ENCODE data around the gene VAV3. TPM values are rescaled to one million over a fixed set of nuclear protein-coding genes. Genes with fewer than 3 reads are reported as not detected.

The VAV3 gene
- total and polyA plus RNA-seq, 10 of the 15 experiments (the other 5 are each of a cell fraction or from before 2014, with no cell fraction given), result 0.84 to 5.5 (median 3.4) TPM

DNA sequence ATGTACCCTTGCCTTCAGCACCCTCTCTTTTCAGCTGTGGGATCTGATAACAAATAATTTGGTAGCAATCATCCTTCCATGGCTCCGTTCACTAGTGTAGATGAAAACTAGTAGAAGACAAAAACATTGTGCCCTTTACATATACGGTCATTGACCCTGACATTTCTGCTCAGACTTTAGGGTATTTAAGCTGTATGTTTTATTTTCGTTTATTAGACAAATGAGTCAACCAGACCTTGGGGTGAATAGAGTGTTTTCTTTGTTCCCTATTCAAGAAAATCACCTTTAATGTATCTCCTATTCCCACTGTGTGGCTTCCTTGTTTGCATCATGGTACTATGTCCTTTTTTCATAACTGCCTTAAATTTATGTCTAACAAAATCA lies 187.3 kb downstream of the VAV3 start:
- peak; percentile 13 for DNase-seq (ENCODE audit: low read depth, low spot score)
- Histone ChIP-seq H3K9ac (ENCODE audit: control insufficient read depth, insufficient read depth, low read length) (no peak overlapping the region), H3K4me2 (ENCODE audit: control insufficient read depth, insufficient read depth) (peak overlapping the region; percentile 89), H3K27ac (ENCODE audit: control insufficient read depth, insufficient read depth) (peak overlapping the region; percentile 61), H3K79me2 (ENCODE audit: control insufficient read depth, insufficient read depth, low read length) (no peaks in the 10 kb centered on the region), H2AFZ (ENCODE audit: control insufficient read depth, low read depth, low read length) (peak overlapping the region; percentile 59), H3K4me3 (no peak overlapping the region), H3K4me1 (ENCODE audit: control insufficient read depth, insufficient read depth, low read length) (peaks cover 11% of the 10 kb centered on the region), H3K9me3 (replicated peaks; ENCODE audit: control insufficient read depth, insufficient read depth, low read length) (no peaks in the 10 kb centered on the region), H4K20me1 (ENCODE audit: control insufficient read depth, insufficient read depth) (no peaks in the 10 kb centered on the region), H3K27me3 (replicated peaks in 1 of 2; ENCODE audit: control insufficient read depth in 2 of 2, insufficient read depth in 2 of 2, low read length in 1 of 2) (no peaks in the 10 kb centered on the region), H3K36me3 (ENCODE audit: control insufficient read depth in 2 of 2, insufficient read depth in 2 of 2, low read length in 1 of 2) (no peaks in the 10 kb centered on the region)
- CTCF ChIA-PET, result interaction anchor here (0.6 to 14.2 kb wide), 7 partner anchors 9 to 735 kb away, joined by 3 to 568 read pairs (median 3); no protein-coding TSS in a partner anchor
- in situ Hi-C loops (cut with MboI) (loop anchor here (25.0 kb wide), 1 partner anchor 735 kb away; no protein-coding TSS in a partner anchor), intact Hi-C loops (cut with micrococcal nuclease; ENCODE audit: unreplicated experiment) (loop anchor here (5.0 kb wide), 1 partner anchor 780 kb away; no protein-coding TSS in a partner anchor)
- POLR2A ChIA-PET, result no interaction called here
- RAD21 ChIA-PET (ENCODE audit: unreplicated experiment), result interaction anchor here (0.7 to 13.6 kb wide), 12 partner anchors 9 to 783 kb away, joined by 3 to 425 read pairs (median 7); partner anchors contain the start of genes EEIG2 and SLC25A24
- SMC1A ChIA-PET (ENCODE audit: uncharacterized antibody, unreplicated experiment), result interaction anchor here (0.9 to 12.8 kb wide), 14 partner anchors 9 to 348 kb away, joined by 3 to 461 read pairs (median 4); no protein-coding TSS in a partner anchor
- no TSS peak for BruUV-seq (replicated peaks)
- TF ChIP-seq ZSCAN29 (IDR thresholded peaks at IDR 0.05), result 0 out of 2 replicates have a peak, but pooled peaks have one; percentile 18
- TF ChIP-seq DPF2 (IDR thresholded peaks at IDR 0.05), result peak; percentile 2; the same call in 1 of the 2 replicates
- 0 out of 2 replicates have a peak, but pooled peaks have one; percentile 32 for TF ChIP-seq ZNF217 (IDR thresholded peaks at IDR 0.05)
- TF ChIP-seq, protein P1, sequence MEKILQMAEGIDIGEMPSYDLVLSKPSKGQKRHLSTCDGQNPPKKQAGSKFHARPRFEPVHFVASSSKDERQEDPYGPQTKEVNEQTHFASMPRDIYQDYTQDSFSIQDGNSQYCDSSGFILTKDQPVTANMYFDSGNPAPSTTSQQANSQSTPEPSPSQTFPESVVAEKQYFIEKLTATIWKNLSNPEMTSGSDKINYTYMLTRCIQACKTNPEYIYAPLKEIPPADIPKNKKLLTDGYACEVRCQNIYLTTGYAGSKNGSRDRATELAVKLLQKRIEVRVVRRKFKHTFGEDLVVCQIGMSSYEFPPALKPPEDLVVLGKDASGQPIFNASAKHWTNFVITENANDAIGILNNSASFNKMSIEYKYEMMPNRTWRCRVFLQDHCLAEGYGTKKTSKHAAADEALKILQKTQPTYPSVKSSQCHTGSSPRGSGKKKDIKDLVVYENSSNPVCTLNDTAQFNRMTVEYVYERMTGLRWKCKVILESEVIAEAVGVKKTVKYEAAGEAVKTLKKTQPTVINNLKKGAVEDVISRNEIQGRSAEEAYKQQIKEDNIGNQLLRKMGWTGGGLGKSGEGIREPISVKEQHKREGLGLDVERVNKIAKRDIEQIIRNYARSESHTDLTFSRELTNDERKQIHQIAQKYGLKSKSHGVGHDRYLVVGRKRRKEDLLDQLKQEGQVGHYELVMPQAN (conservative IDR thresholded peaks at IDR 0.05), result no peak
- TF ChIP-seq GATAD2B (conservative IDR thresholded peaks at IDR 0.05; ENCODE audit: low read depth), result 0 out of 2 replicates have a peak, but pooled peaks have one; percentile 14
- FAIRE-seq, result no peak
- peak; percentile 58 for ATAC-seq
- WGBS (ENCODE audit: insufficient coverage, insufficient replicate concordance, low lambda C conversion rate, missing lambda C conversion rate), result 10% methylated on average over 3 of the region's 3 CpGs

All from GM12878 (cell line).